ENCODE measurements around the gene JAZF1. TPM values are rescaled to one million over a fixed set of nuclear protein-coding genes. Genes with fewer than 3 reads are reported as not detected.

Gene JAZF1
- total RNA-seq, 1 donor from 2014 or later: 3.1 TPM

- H3K36me3 Mint-ChIP-seq (ENCODE audit: low read depth): no peaks in the 10 kb centered on the region
- H3K4me3 Mint-ChIP-seq: no peak overlapping the region
- DNase-seq (ENCODE audit: low read depth, low spot score): no peak
- no peak for TF ChIP-seq CTCF (conservative IDR thresholded peaks at IDR 0.05)
- H3K9me3 Mint-ChIP-seq: no peaks in the 10 kb centered on the region
- H3K27me3 Mint-ChIP-seq (ENCODE audit: low read depth): peaks cover 43% of the 10 kb centered on the region
- no peak overlapping the region for H3K27ac Mint-ChIP-seq (ENCODE audit: unreplicated experiment)
- H3K4me1 Mint-ChIP-seq: peaks cover 9% of the 10 kb centered on the region
Observed at GRCh38 chr7:28191751-28192150, 11.2 kb upstream of the JAZF1 start.

DNA sequence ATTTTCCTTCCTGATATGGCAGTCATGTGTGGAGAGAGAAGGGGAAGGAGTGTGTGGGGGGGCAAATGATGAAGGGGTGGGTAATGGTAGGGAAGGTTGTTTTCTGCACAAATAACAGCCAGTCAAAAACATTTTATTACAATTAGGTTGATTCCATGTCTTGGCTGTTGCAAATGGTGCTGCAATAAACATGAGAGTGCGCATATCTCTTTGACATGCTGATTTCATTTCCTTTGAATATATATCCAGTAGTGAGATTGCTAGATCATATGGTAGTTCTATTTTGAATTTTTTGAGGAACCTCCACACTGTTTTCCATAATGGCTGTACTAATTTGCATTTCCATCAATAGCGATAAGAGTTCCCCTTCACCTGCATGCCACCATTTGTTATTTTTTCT is 10.6 kb upstream of the JAZF1 start:
- H3K27ac Mint-ChIP-seq (ENCODE audit: unreplicated experiment): no peak overlapping the region
- TF ChIP-seq CTCF (conservative IDR thresholded peaks at IDR 0.05): no peak
- H3K27me3 Mint-ChIP-seq (ENCODE audit: low read depth): peaks cover 43% of the 10 kb centered on the region
- H3K36me3 Mint-ChIP-seq (ENCODE audit: low read depth): no peaks in the 10 kb centered on the region
- H3K4me1 Mint-ChIP-seq: peaks cover 9% of the 10 kb centered on the region
- no peak overlapping the region for H3K4me3 Mint-ChIP-seq
- DNase-seq (ENCODE audit: low read depth, low spot score): no peak
- no peaks in the 10 kb centered on the region for H3K9me3 Mint-ChIP-seq

GRCh38 chr7:28190077-28190710 is 9.6 kb upstream of the JAZF1 start:
- H3K27me3 Mint-ChIP-seq (ENCODE audit: low read depth): peaks cover 45% of the 10 kb centered on the region
- H3K9me3 Mint-ChIP-seq: no peaks in the 10 kb centered on the region
- no peak overlapping the region for H3K4me3 Mint-ChIP-seq
- H3K27ac Mint-ChIP-seq (ENCODE audit: unreplicated experiment): no peak overlapping the region
- no peak for DNase-seq (ENCODE audit: low read depth, low spot score)
- peaks cover 9% of the 10 kb centered on the region for H3K4me1 Mint-ChIP-seq
- TF ChIP-seq CTCF (conservative IDR thresholded peaks at IDR 0.05): no peak
- H3K36me3 Mint-ChIP-seq (ENCODE audit: low read depth): no peaks in the 10 kb centered on the region

DNA sequence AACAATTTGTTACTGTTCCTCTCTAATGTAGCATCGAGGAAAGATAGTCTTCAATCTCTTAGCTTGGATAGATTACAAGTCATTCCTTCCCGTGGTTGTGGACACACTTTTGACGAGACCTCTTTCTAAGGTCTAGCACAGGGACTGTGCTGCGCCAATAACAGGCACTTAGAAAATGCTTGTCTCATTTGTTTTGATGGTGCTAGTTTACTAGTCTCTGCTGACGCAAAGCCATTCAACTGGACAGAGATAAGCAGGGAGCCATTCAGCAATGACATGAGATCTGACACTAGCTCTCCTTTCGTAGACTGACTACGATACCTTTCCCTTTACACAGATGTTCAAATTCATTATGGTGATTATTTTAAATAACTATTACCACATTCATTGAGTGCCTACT is 6.4 kb upstream of the JAZF1 start:
- Mint-ChIP-seq H3K4me3 (no peak overlapping the region), H3K27me3 (ENCODE audit: low read depth) (peaks cover 69% of the 10 kb centered on the region), H3K4me1 (no peaks in the 10 kb centered on the region), H3K36me3 (ENCODE audit: low read depth) (no peaks in the 10 kb centered on the region), H3K27ac (ENCODE audit: unreplicated experiment) (no peak overlapping the region), H3K9me3 (no peaks in the 10 kb centered on the region)
- no peak for TF ChIP-seq CTCF (conservative IDR thresholded peaks at IDR 0.05)
- no peak for DNase-seq (ENCODE audit: low read depth, low spot score)

DNA sequence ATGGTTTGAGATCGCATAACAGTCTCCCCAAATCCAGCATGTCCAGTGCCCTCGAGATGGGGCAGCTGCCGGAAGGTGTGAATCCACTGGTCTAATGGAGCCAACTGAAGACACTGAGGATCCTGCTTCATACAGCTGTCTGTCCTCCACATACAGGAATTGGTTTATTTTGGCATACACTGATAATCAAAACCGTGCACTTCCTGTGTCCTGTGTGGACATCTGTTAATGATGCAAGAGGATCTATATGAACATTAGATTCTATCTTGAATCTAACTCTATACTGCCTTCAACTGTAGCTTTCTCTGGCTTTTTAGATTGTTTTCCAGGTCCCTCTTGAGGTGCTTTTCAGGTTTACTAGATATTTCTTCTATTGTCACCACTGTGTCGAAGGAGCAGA is 3.0 kb upstream of the JAZF1 start:
- H3K27ac Mint-ChIP-seq (ENCODE audit: unreplicated experiment): no peak overlapping the region
- H3K9me3 Mint-ChIP-seq: no peaks in the 10 kb centered on the region
- no peak for DNase-seq (ENCODE audit: low read depth, low spot score)
- TF ChIP-seq CTCF (conservative IDR thresholded peaks at IDR 0.05): no peak
- H3K36me3 Mint-ChIP-seq (ENCODE audit: low read depth): no peaks in the 10 kb centered on the region
- H3K4me3 Mint-ChIP-seq: peak overlapping the region; percentile 20
- peaks cover 11% of the 10 kb centered on the region for H3K4me1 Mint-ChIP-seq
- peaks cover 56% of the 10 kb centered on the region for H3K27me3 Mint-ChIP-seq (ENCODE audit: low read depth)
